Hindlimb muscle (tissue), 1 donor: Measurements from ENCODE around the gene KCNQ1. TPM values are rescaled to one million over a fixed set of nuclear protein-coding genes. Genes with fewer than 3 reads are reported as not detected.
A peak's percentile ranks its signal among the peaks of the same experiment; 100 is the strongest.

Source experiments
- DNase-seq: peaks from one replicate; pipeline ENCODE4 v3.0.0-alpha.2; 2013
- polyA plus RNA-seq: library from polyadenylated mRNA; unstranded; fragments of 120-200 nt; gene quantifications from one replicate; pipeline ENCODE4 v1.2.1, GENCODE V29; 2013; ENCODE audit not compliant: insufficient read length

Gene KCNQ1
- 2.9 TPM for polyA plus RNA-seq

DNA sequence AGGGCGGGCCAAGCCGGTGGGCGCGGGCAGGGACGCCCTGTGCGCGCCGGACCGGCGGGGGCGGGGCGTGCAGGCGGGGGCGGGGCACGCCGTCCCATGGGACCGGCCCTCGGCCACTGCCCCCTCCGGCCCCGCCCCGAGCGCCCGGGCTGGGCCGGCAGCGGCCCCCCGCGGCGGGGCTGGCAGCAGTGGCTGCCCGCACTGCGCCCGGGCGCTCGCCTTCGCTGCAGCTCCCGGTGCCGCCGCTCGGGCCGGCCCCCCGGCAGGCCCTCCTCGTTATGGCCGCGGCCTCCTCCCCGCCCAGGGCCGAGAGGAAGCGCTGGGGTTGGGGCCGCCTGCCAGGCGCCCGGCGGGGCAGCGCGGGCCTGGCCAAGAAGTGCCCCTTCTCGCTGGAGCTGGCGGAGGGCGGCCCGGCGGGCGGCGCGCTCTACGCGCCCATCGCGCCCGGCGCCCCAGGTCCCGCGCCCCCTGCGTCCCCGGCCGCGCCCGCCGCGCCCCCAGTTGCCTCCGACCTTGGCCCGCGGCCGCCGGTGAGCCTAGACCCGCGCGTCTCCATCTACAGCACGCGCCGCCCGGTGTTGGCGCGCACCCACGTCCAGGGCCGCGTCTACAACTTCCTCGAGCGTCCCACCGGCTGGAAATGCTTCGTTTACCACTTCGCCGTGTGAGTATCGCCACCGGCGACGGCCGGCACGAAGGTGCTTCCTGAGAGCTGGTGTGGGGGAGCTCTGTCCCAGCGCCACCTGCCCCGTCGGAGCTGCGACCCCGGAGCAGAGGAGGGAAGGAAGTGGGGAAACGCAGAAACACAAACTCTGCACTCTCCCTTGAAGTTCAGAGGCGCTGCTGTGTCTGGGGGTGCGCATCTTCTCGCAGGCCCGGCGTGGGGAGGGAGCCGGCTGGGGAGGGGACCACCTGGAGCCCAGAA, at the start of gene KCNQ1:
TSS of gene KCNQ1 (plus strand) at position 188 of the 925 bp plus-strand sequence. CDS start at position 279, 91 bp downstream.
- no peak for DNase-seq

DNA sequence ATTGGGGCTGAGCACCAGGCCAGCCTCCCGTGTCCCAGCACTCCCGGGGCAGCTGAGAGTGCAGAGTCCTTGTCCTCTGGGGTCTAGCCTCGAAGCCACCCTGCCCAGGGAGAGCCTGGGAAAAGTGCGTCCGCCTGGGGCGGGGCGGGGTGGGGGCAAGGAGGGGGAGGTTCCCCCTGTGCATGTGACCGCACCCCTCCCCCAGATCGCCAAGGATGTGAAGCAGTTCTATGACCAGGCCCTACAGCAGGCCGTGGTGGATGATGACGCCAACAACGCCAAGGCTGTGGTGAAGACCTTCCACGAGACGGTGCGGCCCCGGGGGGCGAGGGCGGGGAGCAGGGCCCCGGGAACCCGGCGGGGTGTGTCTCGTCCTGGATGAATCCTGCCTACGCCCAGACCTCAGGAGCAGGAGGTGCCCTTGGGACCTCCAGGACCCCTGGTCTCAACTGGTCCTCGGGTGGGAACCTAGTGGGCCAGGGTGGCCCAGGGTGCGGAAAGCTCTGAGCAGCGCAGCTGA, 49.5 kb upstream of the KCNQ1 start:
- no peak for DNase-seq

- no peak for DNase-seq
These were observed 49.0 kb upstream of the KCNQ1 start for GRCh38 chr11:2395856-2396255.

- no peak for DNase-seq
These were observed 48.3 kb upstream of the KCNQ1 start for GRCh38 chr11:2396471-2396870.

- DNase-seq, result no peak
These were observed 47.8 kb upstream of the KCNQ1 start for GRCh38 chr11:2397005-2397404.

DNA sequence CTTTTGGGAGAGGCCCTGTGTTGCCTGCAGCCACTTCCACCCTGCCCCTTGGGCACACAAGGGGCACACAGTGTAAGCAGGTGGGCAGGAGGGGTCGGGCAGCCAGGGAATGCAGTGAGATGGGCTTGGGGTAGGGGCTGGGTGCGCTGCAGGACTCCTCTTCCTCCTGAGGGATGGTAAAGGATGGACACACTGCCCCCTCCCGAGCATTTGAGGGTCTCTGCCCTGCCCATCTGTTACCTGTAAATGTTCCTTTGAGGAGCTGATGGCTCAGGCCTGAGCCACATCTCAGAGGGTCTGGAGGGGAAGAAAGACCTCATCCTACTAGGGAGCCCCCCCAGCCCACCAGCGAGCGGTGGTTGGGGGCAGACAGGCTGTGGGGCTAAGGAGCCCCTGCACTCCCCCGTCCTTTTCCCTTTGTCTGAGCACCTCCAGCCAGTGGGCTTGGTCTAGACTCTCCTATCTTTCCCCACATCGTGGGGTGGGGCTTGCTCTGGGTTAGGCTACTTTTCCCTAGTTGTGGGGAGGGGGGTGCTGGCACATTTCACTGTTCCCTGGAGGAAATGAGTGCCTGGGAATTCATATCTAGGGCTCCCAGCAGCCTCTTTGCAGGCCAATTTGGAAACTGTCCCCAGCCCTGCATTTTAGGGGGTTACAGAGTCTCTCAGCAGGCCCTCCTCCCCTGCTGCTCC, 46.0 kb upstream of the KCNQ1 start:
- DNase-seq, result no peak

GRCh38 chr11:2399488-2400068, 45.2 kb upstream of the KCNQ1 start:
- no peak for DNase-seq

DNA sequence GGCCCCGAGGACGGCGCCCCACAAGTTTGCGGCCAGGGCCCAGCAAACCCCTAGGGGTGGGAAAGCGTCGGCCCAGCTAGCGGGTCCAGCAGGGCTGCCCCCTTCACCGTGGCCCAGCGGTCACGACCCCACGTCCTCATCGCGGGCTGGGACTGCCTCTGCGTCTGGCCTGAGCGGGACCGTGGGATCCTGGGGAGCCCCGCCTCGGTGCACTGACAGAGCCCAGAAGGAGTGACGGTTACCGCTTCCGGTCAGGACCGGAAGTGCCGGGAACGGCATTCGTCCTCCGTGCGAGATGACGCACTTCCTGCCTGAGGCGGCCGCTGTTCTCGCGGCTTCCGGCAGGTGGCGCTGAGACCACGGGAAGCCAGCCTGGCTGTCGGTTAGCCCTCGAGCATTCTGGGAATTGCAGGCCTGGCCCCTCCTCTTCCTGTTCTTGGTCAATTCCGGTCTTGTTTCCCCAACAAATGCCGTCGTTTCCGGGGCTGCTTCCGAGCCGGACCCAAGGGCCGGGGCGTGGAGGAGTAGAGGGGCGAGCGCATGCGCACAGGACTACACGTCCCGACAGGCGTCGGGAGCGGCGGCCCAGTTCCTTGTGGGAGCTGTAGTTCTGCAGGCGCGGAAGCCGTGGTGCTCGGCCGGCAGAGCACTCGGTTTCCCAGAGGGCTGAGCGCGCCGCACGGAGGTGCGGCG, 44.6 kb upstream of the KCNQ1 start, which contains the start of gene TSSC4:
TSS of gene TSSC4 (plus strand) at position 682 of the 693 bp plus-strand sequence. CDS start 1,884 bp downstream, outside the sequence.
- peak; percentile 100 for DNase-seq

GRCh38 chr11:2400762-2401435, 43.9 kb upstream of the KCNQ1 start:
- no peak for DNase-seq

GRCh38 chr11:2401436-2401984, 43.3 kb upstream of the KCNQ1 start:
- DNase-seq, result no peak

DNA sequence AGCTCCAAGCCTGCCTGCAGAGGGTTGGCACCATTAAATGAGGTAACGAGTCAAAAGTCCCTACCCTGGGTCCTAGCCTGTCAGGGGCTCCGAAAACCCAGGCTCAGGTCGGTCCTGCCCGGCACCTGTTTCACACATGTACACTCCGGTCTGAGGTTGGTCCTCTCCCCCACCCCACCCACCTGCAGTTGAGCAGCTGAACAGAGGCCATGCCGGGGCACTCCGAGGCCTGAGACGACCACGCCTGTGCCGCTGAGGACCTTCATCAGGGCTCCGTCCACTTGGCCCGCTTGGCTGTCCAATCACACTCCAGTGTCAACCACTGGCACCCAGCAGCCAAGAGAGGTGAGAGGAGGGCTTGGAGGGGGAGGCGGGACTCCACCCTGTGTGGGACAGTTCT, 42.7 kb upstream of the KCNQ1 start:
- no peak for DNase-seq

DNA sequence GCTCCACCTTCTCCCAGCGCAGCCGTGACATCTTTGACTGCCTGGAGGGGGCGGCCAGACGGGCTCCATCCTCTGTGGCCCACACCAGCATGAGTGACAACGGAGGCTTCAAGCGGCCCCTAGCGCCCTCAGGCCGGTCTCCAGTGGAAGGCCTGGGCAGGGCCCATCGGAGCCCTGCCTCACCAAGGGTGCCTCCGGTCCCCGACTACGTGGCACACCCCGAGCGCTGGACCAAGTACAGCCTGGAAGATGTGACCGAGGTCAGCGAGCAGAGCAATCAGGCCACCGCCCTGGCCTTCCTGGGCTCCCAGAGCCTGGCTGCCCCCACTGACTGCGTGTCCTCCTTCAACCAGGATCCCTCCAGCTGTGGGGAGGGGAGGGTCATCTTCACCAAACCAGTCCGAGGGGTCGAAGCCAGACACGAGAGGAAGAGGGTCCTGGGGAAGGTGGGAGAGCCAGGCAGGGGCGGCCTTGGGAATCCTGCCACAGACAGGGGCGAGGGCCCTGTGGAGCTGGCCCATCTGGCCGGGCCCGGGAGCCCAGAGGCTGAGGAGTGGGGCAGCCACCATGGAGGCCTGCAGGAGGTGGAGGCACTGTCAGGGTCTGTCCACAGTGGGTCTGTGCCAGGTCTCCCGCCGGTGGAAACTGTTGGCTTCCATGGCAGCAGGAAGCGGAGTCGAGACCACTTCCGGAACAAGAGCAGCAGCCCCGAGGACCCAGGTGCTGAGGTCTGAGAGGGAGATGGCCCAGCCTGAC, 41.7 kb upstream of the KCNQ1 start:
- no peak for DNase-seq

DNA sequence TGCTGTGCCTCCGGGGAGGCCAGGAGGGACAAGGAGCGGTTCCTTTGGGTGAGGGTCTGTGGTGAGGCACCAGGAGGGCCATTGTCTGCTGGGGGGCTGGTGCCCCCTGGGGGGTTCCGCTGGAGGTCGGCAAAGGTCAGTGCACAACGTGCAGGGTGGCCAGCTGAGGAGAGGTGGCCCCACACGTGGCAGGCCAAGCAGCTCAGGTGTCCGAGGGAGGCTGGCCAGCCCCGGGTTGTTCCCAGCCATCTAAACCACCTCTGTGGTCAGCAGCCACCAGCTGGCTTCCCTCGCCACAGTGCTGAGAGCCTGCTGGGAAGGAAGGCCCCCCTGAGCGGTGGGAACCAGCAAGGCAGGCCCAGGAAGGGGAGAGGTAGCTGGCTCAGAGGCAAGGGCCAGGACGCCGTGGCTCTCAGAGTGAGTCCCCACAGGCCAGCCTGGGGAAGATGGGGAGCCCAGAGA, 40.0 kb upstream of the KCNQ1 start:
- DNase-seq, result no peak

DNA sequence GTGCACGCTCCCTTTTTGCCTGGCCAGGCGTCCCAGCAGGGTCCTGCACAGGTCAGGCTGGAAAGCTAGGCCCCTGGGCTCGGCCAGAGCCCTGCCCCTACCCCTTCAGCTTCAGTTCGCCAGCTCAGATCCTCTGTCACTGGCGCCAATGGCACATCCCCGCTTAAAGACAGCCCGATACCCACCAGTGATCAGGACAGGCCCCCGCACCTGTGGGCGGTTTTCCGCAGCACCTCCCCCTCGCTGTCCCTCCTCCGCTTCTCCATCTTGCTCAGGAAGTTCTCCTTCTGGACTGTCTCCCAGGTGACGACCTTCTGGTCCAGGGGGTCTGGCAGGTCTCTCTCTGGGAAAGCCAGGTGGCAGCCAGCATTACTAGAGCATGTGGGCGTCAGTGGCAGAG, 38.4 kb upstream of the KCNQ1 start:
- no peak for DNase-seq

GRCh38 chr11:2406878-2407410, 37.9 kb upstream of the KCNQ1 start:
- no peak for DNase-seq

DNA sequence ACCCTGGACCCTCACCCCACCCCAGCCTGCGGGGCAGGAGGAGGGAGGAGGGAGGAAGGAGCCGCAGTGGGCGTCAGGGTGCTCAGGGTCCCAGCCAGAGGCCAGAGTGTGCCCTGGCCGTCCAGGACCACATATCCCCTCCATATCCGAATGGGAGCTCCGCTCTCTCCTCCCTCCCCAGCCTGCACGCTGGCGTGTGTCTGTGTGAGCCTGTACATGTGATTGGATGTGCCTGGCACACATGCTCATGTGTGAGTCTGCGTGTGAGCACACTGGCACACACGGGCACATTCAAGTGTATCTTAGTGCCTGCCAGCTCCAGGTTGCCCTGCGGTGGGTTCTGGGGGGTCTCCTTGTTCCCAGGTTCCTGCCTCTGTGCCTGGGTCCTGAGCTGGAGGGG, 36.1 kb upstream of the KCNQ1 start:
- no peak for DNase-seq

- DNase-seq, result no peak
These were observed 35.7 kb upstream of the KCNQ1 start for GRCh38 chr11:2409126-2409525.

DNA sequence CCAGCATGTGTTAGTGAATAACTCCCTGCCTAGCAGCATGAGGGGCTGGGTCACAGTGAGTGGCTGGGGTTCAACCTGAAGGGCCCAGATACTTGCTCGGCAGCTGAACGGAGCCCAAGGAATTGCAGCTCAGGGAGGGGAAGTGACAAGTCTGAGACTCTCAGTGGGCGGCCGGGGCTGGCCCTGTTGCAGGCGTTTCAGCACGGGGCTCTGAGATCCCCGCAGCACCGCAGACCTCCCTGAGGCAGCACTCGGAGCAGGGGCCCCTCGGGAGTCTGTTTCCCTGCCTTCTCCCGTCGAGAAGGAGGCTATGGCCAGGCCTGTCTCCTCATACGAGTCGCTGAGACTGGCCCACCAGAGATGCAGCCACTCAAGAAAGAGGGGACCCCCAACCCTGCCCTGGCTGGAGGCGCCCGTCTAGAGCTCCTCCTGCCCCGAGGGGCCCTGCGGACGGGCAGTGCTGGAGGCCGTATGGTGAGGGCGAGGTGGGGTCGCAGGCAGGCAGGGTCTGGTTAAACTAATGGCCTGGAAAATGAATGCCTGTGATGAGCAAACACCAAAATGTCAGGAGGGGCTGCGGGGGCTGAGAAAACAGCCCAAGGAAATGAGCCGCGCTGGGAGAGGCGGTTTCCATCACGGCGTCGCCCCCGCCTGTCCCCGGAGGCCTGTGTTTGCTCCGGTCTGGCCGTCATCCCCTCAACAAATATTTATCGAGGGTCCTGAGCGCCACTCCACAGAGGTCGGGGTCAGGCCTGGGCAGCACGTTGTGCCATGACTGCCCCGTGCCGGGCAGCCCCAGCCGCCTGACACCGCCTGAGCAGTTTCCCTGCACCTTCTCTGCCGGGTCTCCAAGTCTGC, 35.0 kb upstream of the KCNQ1 start:
- DNase-seq, result no peak

GRCh38 chr11:2410616-2411015, 34.2 kb upstream of the KCNQ1 start:
- DNase-seq, result no peak
